ENCODE results near the gene RAP1A. TPM values are rescaled to one million over a fixed set of nuclear protein-coding genes. Genes with fewer than 3 reads are reported as not detected.

The RAP1A gene
- total RNA-seq, 1 experiment from 2014 or later, result 37.1 TPM

- intact Hi-C loops (cut with micrococcal nuclease; ENCODE audit: unreplicated experiment), result no loop called here
- DNase-seq (ENCODE audit: low read depth, low spot score) (no peak), ATAC-seq (no peak)
- H3K27ac ChIP-seq (ENCODE audit: low read length), result no peak overlapping the region
- H3K9me3 ChIP-seq (ENCODE audit: control insufficient read depth, insufficient read depth, low read depth, low read length), result no peaks in the 10 kb centered on the region
- CTCF ChIA-PET, result no interaction called here
- H3K4me1 ChIP-seq (ENCODE audit: control insufficient read depth, insufficient read depth, low read length), result no peaks in the 10 kb centered on the region
- no peak for TF ChIP-seq POLR2AphosphoS5 (IDR thresholded peaks at IDR 0.05; ENCODE audit: low read depth, low read length)
- TF ChIP-seq REST (IDR thresholded peaks at IDR 0.05; ENCODE audit: insufficient read depth in 1 of 2, low read depth in 2 of 2, low read length in 1 of 2), result no peak
- TF ChIP-seq TCF7L2 (IDR thresholded peaks at IDR 0.05; ENCODE audit: low read depth, low read length), result no peak
- TF ChIP-seq SIN3A (IDR thresholded peaks at IDR 0.05; ENCODE audit: borderline replicate concordance, insufficient read depth, low read depth, low read length), result no peak
- no peak for TF ChIP-seq CTCF (IDR thresholded peaks at IDR 0.05)
- no peaks in the 10 kb centered on the region for H3K36me3 ChIP-seq (ENCODE audit: control insufficient read depth, insufficient read depth, low read length)
- no TSS peak for BruUV-seq (replicated peaks)
- H3K27me3 ChIP-seq (ENCODE audit: control insufficient read depth, insufficient read depth, low read length), result no peaks in the 10 kb centered on the region; the same call in 1 of the 2 replicates
- in situ Hi-C loops (cut with HindIII; ENCODE audit: low pct_unique_long_range_greater_than_20kb, low sequenced_read_pairs), result no loop called here
- POLR2A ChIA-PET, result no interaction called here
- H3K4me3 ChIP-seq (ENCODE audit: low read depth in 2 of 2, low read length in 2 of 2), result no peak overlapping the region
Measured at GRCh38 chr1:111731956-111732355, 112.4 kb downstream of the RAP1A start.

GRCh38 chr1:111732718-111733117, 113.1 kb downstream of the RAP1A start:
- BruUV-seq (replicated peaks), result no TSS peak
- TF ChIP-seq TCF7L2 (IDR thresholded peaks at IDR 0.05; ENCODE audit: low read depth, low read length) (no peak), CTCF (IDR thresholded peaks at IDR 0.05) (no peak), SIN3A (IDR thresholded peaks at IDR 0.05; ENCODE audit: borderline replicate concordance, insufficient read depth, low read depth, low read length) (no peak), POLR2AphosphoS5 (IDR thresholded peaks at IDR 0.05; ENCODE audit: low read depth, low read length) (no peak), REST (IDR thresholded peaks at IDR 0.05; ENCODE audit: insufficient read depth in 1 of 2, low read depth in 2 of 2, low read length in 1 of 2) (no peak)
- POLR2A ChIA-PET, result no interaction called here
- ATAC-seq (no peak), DNase-seq (ENCODE audit: low read depth, low spot score) (no peak)
- intact Hi-C loops (cut with micrococcal nuclease; ENCODE audit: unreplicated experiment) (no loop called here), in situ Hi-C loops (cut with HindIII; ENCODE audit: low pct_unique_long_range_greater_than_20kb, low sequenced_read_pairs) (no loop called here)
- H3K27ac ChIP-seq (ENCODE audit: low read length), result no peak overlapping the region
- H3K27me3 ChIP-seq (ENCODE audit: control insufficient read depth, insufficient read depth, low read length), result no peaks in the 10 kb centered on the region; the same call in 1 of the 2 replicates
- H3K4me3 ChIP-seq (ENCODE audit: low read depth in 2 of 2, low read length in 2 of 2), result no peak overlapping the region
- H3K36me3 ChIP-seq (ENCODE audit: control insufficient read depth, insufficient read depth, low read length), result no peaks in the 10 kb centered on the region
- no peaks in the 10 kb centered on the region for H3K9me3 ChIP-seq (ENCODE audit: control insufficient read depth, insufficient read depth, low read depth, low read length)
- H3K4me1 ChIP-seq (ENCODE audit: control insufficient read depth, insufficient read depth, low read length), result no peaks in the 10 kb centered on the region
- CTCF ChIA-PET, result no interaction called here
